Uterus (tissue), 2 donors: Measurements from ENCODE around the gene SLC6A8.

ENCODE experiments used
- CTCF ChIP-seq, 4 experiments: fragments of 200-600 bp in 2 of 4; fragments of 450-650 bp in 2 of 4; sonication (generic) in 2 of 4; IDR thresholded peaks; one replicate each; pipeline ENCODE4 v1.5.1; 2016 to 2019; ENCODE audit warnings: antibody characterized with exemption in 4 of 4, mild to moderate bottlenecking in 2 of 4, moderate library complexity in 1 of 4
- POLR2A ChIP-seq, 2 donors: fragments of 450-650 bp; IDR thresholded peaks; one replicate each; pipeline ENCODE4 v1.6.1; 2016; ENCODE audit warnings: antibody characterized with exemption in 2 of 2, mild to moderate bottlenecking in 1 of 2, moderate library complexity in 1 of 2

- TF ChIP-seq CTCF (IDR thresholded peaks at IDR 0.05): no peak
- no peak for TF ChIP-seq POLR2A (IDR thresholded peaks at IDR 0.05)
Observed at GRCh38 chrX:153670748-153671588, 16.8 kb upstream of the SLC6A8 start.
